ENCODE data around the gene TRMU.

Gene TRMU

DNA sequence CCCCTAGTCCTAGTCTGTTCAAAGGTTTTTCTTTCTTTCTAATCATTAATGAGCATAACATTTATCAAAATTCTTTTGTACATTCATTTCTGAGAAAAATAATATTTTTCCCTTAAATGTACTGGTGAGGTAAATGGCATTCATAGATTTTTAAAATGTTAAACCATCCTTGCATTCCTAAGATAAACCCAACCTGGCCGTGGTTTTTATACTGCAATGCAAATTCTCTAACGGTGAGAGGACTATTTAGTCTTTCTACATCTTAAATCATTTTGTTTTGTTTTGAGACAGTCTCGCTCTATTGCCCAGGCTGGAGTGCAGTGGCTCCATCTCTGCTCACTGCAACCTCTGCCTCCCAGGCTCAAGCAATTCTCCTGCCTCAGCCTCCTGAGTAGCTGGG lies 40.6 kb downstream of the TRMU start:
- Histone ChIP-seq H3K27ac (no peak overlapping the region), H3K36me3 (replicated peaks) (no peaks in the 10 kb centered on the region), H3K4me3 (ENCODE audit: low read depth, low read length) (no peak overlapping the region), H3K27me3 (replicated peaks) (no peaks in the 10 kb centered on the region)
- no peak for DNase-seq
- TF ChIP-seq, protein P1, sequence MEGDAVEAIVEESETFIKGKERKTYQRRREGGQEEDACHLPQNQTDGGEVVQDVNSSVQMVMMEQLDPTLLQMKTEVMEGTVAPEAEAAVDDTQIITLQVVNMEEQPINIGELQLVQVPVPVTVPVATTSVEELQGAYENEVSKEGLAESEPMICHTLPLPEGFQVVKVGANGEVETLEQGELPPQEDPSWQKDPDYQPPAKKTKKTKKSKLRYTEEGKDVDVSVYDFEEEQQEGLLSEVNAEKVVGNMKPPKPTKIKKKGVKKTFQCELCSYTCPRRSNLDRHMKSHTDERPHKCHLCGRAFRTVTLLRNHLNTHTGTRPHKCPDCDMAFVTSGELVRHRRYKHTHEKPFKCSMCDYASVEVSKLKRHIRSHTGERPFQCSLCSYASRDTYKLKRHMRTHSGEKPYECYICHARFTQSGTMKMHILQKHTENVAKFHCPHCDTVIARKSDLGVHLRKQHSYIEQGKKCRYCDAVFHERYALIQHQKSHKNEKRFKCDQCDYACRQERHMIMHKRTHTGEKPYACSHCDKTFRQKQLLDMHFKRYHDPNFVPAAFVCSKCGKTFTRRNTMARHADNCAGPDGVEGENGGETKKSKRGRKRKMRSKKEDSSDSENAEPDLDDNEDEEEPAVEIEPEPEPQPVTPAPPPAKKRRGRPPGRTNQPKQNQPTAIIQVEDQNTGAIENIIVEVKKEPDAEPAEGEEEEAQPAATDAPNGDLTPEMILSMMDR (IDR thresholded peaks at IDR 0.05; ENCODE audit: low read depth, low read length, missing control alignments), result no peak
- in situ Hi-C loops (cut with HindIII; ENCODE audit: low pct_ligation_motif_present, low sequenced_read_pairs), result no loop called here

DNA sequence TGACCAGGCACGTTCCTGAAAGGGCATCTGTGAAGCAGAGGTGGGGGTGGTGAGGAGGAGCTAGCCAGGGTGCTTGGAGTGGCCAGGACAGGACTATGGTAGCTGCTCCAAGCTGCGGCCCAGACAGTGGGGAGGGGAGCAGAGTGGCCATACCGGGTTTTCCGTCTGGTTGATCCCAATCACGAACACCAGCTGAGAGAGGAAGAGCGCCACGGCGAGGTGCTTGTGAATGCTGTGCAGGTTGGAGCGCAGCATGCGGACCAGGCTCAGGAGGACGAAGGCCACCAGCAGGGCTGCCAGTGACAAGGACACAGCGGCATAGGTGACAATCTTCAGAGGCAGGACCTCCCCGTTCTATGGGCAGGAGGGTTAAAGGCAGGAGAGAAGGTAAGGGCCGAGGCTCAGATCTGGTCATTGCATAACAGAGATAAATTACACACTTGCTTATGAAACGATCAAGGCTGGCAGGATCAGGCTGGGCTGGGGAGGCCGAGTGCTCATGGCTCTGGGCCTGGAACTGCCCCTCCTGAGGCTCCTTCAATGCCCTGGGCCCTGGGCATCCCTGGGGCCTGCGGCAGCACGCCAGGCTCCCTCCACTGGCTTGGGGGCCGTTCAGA lies 41.5 kb downstream of the TRMU start:
- Histone ChIP-seq H3K36me3 (replicated peaks) (no peaks in the 10 kb centered on the region), H3K4me3 (ENCODE audit: low read depth, low read length) (no peak overlapping the region), H3K27me3 (replicated peaks) (no peaks in the 10 kb centered on the region), H3K27ac (no peak overlapping the region)
- in situ Hi-C loops (cut with HindIII; ENCODE audit: low pct_ligation_motif_present, low sequenced_read_pairs), result no loop called here
- TF ChIP-seq, protein P1 (IDR thresholded peaks at IDR 0.05; ENCODE audit: low read depth, low read length, missing control alignments), result no peak
- no peak for DNase-seq

DNA sequence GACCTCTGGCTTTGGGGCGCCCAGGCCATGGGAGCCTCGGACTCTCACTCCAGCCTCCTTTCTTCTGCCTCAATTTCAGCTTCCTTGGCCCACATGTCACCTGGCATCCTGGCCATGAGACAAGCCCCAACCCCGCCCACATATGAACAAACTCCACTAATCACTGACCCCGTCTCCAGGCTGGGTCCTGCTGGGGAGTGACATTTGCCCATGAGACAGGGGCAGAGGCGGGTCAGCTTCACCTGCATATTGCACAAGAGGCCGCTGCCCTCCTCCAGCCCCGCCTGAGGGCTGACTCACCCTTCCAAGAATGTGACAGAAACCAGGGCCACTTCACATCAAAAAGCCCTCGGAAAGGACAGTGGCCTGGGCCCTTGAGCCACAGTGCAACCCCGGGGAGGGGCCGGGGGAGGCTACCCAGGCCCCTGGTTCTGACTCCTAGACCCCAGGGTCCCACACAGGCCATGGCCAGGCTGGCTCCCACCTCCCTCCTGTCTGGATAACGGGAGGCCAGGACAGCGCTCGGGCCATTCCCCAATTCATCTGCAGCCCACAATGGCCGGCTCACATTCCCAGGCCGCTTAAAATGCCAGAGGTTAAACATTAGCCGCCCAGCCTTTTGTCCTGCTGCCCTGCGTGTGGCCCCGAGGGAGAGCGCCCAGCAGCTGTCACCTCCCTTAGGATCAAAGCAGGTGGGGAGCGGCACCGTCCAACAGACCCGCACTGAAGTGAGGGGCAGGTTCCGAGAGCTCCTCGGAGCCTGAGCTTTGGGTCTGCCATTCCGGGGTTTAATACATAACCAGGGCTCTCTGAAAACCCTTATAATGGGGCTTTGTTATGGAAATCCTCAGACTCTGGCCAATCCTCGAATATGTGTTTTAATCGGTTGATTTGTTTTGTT lies 42.3 kb downstream of the TRMU start:
- no peak overlapping the region for H3K27ac ChIP-seq
- in situ Hi-C loops (cut with HindIII; ENCODE audit: low pct_ligation_motif_present, low sequenced_read_pairs), result no loop called here
- no peaks in the 10 kb centered on the region for H3K27me3 ChIP-seq (replicated peaks)
- DNase-seq, result no peak
- TF ChIP-seq, protein P1 (IDR thresholded peaks at IDR 0.05; ENCODE audit: low read depth, low read length, missing control alignments), result no peak
- H3K36me3 ChIP-seq (replicated peaks), result no peaks in the 10 kb centered on the region
- H3K4me3 ChIP-seq (ENCODE audit: low read depth, low read length), result no peak overlapping the region

DNA sequence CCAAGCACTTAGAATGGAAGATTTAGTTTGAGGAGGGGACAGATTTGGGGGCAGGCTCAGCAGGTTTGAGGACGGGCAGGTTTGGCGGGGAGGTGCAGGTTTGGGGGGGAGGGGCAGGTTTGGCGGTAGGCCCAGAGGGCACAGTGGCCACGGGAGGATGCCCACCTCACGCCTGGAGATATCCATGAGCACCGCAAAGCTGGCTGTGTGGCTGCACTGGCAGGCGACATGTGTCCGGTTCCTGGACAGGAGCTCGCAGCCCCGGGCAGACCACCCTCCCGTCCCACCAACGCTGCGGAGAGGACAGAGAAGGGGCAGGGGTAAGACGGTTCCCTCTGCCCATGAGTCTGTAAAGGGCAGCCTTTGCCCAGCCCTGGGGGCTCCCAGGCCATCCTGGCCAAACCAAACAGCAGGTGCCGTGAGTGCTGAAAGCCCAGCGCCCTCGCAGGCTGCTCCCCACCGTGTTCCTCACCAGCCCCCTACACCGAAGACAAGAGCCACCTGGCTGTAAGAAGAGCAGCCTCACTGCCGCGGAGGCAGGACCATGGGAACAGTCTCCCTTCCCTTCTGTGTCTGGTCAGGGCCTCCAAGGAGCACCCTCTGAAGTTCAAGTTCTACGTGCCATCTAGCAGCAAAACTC lies 43.0 kb downstream of the TRMU start:
- H3K27ac ChIP-seq, result no peak overlapping the region
- H3K4me3 ChIP-seq (ENCODE audit: low read depth, low read length), result no peak overlapping the region
- H3K27me3 ChIP-seq (replicated peaks), result no peaks in the 10 kb centered on the region
- H3K36me3 ChIP-seq (replicated peaks), result no peaks in the 10 kb centered on the region
- in situ Hi-C loops (cut with HindIII; ENCODE audit: low pct_ligation_motif_present, low sequenced_read_pairs), result no loop called here
- TF ChIP-seq, protein P1 (IDR thresholded peaks at IDR 0.05; ENCODE audit: low read depth, low read length, missing control alignments), result no peak
- DNase-seq, result no peak

GRCh38 chr22:46379066-46379930 lies 43.8 kb downstream of the TRMU start:
- no peaks in the 10 kb centered on the region for H3K36me3 ChIP-seq (replicated peaks)
- H3K27me3 ChIP-seq (replicated peaks), result no peaks in the 10 kb centered on the region
- no peak for DNase-seq
- TF ChIP-seq, protein P1 (IDR thresholded peaks at IDR 0.05; ENCODE audit: low read depth, low read length, missing control alignments), result no peak
- H3K27ac ChIP-seq, result no peak overlapping the region
- in situ Hi-C loops (cut with HindIII; ENCODE audit: low pct_ligation_motif_present, low sequenced_read_pairs), result no loop called here
- no peak overlapping the region for H3K4me3 ChIP-seq (ENCODE audit: low read depth, low read length)

Data from brain microvascular endothelial cell (primary cell).